Measurements from ENCODE around the gene COL18A1.
"Not testable (repeated sequence)": the region's sequence is repeated elsewhere in the genome, so short reads cannot be mapped to it uniquely, and the experiment has no call there.

DNA sequence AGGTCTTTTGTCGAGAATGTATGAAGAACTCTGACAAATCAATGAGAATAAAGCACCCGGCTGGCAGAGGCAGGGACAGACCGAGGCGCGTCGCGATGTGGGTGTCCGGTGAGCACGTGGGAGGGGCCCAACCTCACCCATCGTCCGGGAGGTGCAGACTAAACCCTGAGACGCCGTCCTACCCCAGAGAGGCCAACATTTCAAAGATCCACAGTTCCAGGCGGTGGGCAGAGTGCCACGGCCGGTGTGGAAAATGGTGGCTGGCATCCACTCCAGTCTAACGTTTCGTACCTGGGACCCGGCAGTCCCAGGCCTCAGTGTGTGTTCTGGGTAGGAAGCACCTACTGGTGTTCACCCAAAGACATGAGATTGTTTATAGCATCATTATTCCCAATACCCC is 41.7 kb upstream of the COL18A1 start:
- TF ChIP-seq EZH2phosphoT487 (IDR thresholded peaks at IDR 0.05; ENCODE audit: low read depth), result not testable (repeated sequence)
- TF ChIP-seq, protein P1, sequence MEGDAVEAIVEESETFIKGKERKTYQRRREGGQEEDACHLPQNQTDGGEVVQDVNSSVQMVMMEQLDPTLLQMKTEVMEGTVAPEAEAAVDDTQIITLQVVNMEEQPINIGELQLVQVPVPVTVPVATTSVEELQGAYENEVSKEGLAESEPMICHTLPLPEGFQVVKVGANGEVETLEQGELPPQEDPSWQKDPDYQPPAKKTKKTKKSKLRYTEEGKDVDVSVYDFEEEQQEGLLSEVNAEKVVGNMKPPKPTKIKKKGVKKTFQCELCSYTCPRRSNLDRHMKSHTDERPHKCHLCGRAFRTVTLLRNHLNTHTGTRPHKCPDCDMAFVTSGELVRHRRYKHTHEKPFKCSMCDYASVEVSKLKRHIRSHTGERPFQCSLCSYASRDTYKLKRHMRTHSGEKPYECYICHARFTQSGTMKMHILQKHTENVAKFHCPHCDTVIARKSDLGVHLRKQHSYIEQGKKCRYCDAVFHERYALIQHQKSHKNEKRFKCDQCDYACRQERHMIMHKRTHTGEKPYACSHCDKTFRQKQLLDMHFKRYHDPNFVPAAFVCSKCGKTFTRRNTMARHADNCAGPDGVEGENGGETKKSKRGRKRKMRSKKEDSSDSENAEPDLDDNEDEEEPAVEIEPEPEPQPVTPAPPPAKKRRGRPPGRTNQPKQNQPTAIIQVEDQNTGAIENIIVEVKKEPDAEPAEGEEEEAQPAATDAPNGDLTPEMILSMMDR (IDR thresholded peaks at IDR 0.05; ENCODE audit: low read depth, low read length), result not testable (repeated sequence)

All from OCI-LY3 (cell line).